Hepatocyte (in vitro differentiated cells): ENCODE results near the gene RNPC3. TPM values are rescaled to one million over a fixed set of nuclear protein-coding genes. Genes with fewer than 3 reads are reported as not detected.
A peak's percentile ranks its signal among the peaks of the same experiment; 100 is the strongest.

Source experiments
- DNase-seq: peaks from one replicate; pipeline ENCODE4 v3.0.0-alpha.2; 2016; ENCODE audit warnings: low spot score
- H2AFZ ChIP-seq: fragments of 200-600 bp; sonication (generic); 2 replicates; pipeline ENCODE4 v1.6.0; 2016; ENCODE audit warnings: antibody characterized with exemption, mild to moderate bottlenecking
- H3K27ac ChIP-seq: fragments of 200-600 bp; sonication (generic); 2 replicates; pipeline ENCODE4 v1.5.1; 2016; ENCODE audit warnings: mild to moderate bottlenecking
- H3K27me3 ChIP-seq: fragments of 200-600 bp; sonication (generic); 2 replicates; pipeline ENCODE4 v1.6.1; 2016
- H3K36me3 ChIP-seq: fragments of 200-600 bp; sonication (generic); replicated peaks from 2 replicates; pipeline ENCODE4 v1.5.1; 2016; ENCODE audit warnings: low read depth; ENCODE audit not compliant: insufficient read depth
- H3K4me1 ChIP-seq: fragments of 200-600 bp; sonication (generic); 2 replicates; pipeline ENCODE4 v1.5.1; 2016; ENCODE audit warnings: mild to moderate bottlenecking, moderate library complexity; ENCODE audit not compliant: insufficient read depth
- H3K4me2 ChIP-seq: fragments of 200-600 bp; sonication (generic); 2 replicates; pipeline ENCODE4 v1.6.0; 2016
- H3K4me3 ChIP-seq: fragments of 200-600 bp; sonication (generic); 2 replicates; pipeline ENCODE4 v1.5.1; 2016; ENCODE audit warnings: mild to moderate bottlenecking
- H3K79me2 ChIP-seq: fragments of 200-600 bp; sonication (generic); 2 replicates; pipeline ENCODE4 v1.6.0; 2017; ENCODE audit warnings: mild to moderate bottlenecking
- H3K9me2 ChIP-seq: fragments of 200-600 bp; sonication (generic); replicated peaks from 2 replicates; pipeline ENCODE4 v1.6.0; 2017; ENCODE audit warnings: mild to moderate bottlenecking; ENCODE audit not compliant: insufficient read depth
- H3K9me3 ChIP-seq: fragments of 200-600 bp; sonication (generic); 2 replicates; pipeline ENCODE4 v1.5.1; 2016; ENCODE audit warnings: low read depth, mild to moderate bottlenecking
- H4K20me1 ChIP-seq: fragments of 200-600 bp; sonication (generic); 2 replicates; pipeline ENCODE4 v1.6.0; 2016; ENCODE audit warnings: mild to moderate bottlenecking; ENCODE audit not compliant: insufficient read depth, poor library complexity, severe bottlenecking
- CTCF ChIP-seq: fragments of 200-600 bp; sonication (generic); IDR thresholded peaks from 2 replicates; pipeline ENCODE4 v1.5.1; 2016; ENCODE audit warnings: antibody characterized with exemption, mild to moderate bottlenecking; ENCODE audit not compliant: poor library complexity
- EZH2 ChIP-seq: fragments of 200-600 bp; sonication (generic); IDR thresholded peaks from 2 replicates; pipeline ENCODE4 v1.6.1; 2016; ENCODE audit warnings: antibody characterized with exemption, mild to moderate bottlenecking, borderline replicate concordance
- EZH2phosphoT487 ChIP-seq: fragments of 200-600 bp; sonication (generic); IDR thresholded peaks from one replicate; pipeline ENCODE4 v1.6.1; 2018; ENCODE audit warnings: antibody characterized with exemption, mild to moderate bottlenecking, low read depth, moderate library complexity; ENCODE audit not compliant: unreplicated experiment, severe bottlenecking
- WGBS: methylation state at CpG from one replicate; pipeline ENCODE4 v1.1.6; 2016; ENCODE audit warnings: low lambda C conversion rate; ENCODE audit errors: missing lambda C conversion rate; 5-methylcytosine and 5-hydroxymethylcytosine counted together
- polyA plus RNA-seq: library from polyadenylated mRNA; unstranded; fragments of >200 nt; fragmentation: Nextera tagmentation; extraction: Ambion mirVana; gene quantifications from 2 replicates; pipeline ENCODE4 v1.2.1, GENCODE V29; 2016
- total RNA-seq: library from RNA; depleted of rRNA; stranded (reverse); fragments of >200 nt; gene quantifications from 2 replicates; pipeline ENCODE4 v1.2.3, GENCODE V29; 2014

Gene RNPC3
- total and polyA plus RNA-seq, 2 experiments from 2014 or later: 13.4 to 16.7 TPM

GRCh38 chr1:103520822-103521221, 4.7 kb upstream of the RNPC3 start:
- Histone ChIP-seq H3K9me3 (no peaks in the 10 kb centered on the region), H3K9me2 (no peaks in the 10 kb centered on the region), H3K27ac (no peak overlapping the region), H3K4me1 (no peaks in the 10 kb centered on the region), H3K36me3 (no peaks in the 10 kb centered on the region), H2AFZ (no peak overlapping the region), H3K4me2 (no peak overlapping the region), H4K20me1 (no peaks in the 10 kb centered on the region), H3K79me2 (no peaks in the 10 kb centered on the region), H3K4me3 (no peak overlapping the region), H3K27me3 (no peaks in the 10 kb centered on the region)
- DNase-seq: no peak
- TF ChIP-seq CTCF (no peak), EZH2phosphoT487 (no peak), EZH2 (no peak)

GRCh38 chr1:103523346-103523745, 2.2 kb upstream of the RNPC3 start:
- Histone ChIP-seq H2AFZ (no peak overlapping the region), H3K79me2 (peaks cover 20% of the 10 kb centered on the region), H3K4me2 (no peak overlapping the region), H3K27ac (no peak overlapping the region), H3K27me3 (no peaks in the 10 kb centered on the region), H3K4me3 (no peak overlapping the region), H3K9me2 (no peaks in the 10 kb centered on the region), H3K4me1 (peaks cover 19% of the 10 kb centered on the region), H3K9me3 (no peaks in the 10 kb centered on the region), H3K36me3 (no peaks in the 10 kb centered on the region), H4K20me1 (peaks cover 12% of the 10 kb centered on the region)
- 96% methylated on average over 3 of the region's 3 CpGs for WGBS
- TF ChIP-seq EZH2phosphoT487 (no peak), CTCF (no peak)
- DNase-seq: no peak

GRCh38 chr1:103525114-103525606, 339 bp upstream of the RNPC3 start:
- H3K4me3 ChIP-seq: no peak overlapping the region
- peaks cover 39% of the 10 kb centered on the region for H3K79me2 ChIP-seq
- H3K4me2 ChIP-seq: peak overlapping the region; percentile 74
- H3K9me3 ChIP-seq: no peaks in the 10 kb centered on the region
- H3K27ac ChIP-seq: peak overlapping the region; percentile 50
- peaks cover 12% of the 10 kb centered on the region for H4K20me1 ChIP-seq
- WGBS: 26% methylated on average over 7 of the region's 34 CpGs
- H3K9me2 ChIP-seq: no peaks in the 10 kb centered on the region
- H3K36me3 ChIP-seq: no peaks in the 10 kb centered on the region
- DNase-seq: peak; percentile 81
- no peaks in the 10 kb centered on the region for H3K27me3 ChIP-seq
- peak overlapping the region; percentile 13 for H2AFZ ChIP-seq
- H3K4me1 ChIP-seq: peaks cover 19% of the 10 kb centered on the region
- TF ChIP-seq EZH2 (no peak), CTCF (no peak), EZH2phosphoT487 (no peak)

GRCh38 chr1:103527331-103527730, 1.8 kb downstream of the RNPC3 start:
- peaks cover 19% of the 10 kb centered on the region for H3K4me1 ChIP-seq
- no peaks in the 10 kb centered on the region for H3K27me3 ChIP-seq
- TF ChIP-seq EZH2: no peak
- no peak for TF ChIP-seq CTCF
- TF ChIP-seq EZH2phosphoT487: no peak
- H3K36me3 ChIP-seq: no peaks in the 10 kb centered on the region
- H3K4me3 ChIP-seq: peak overlapping the region; percentile 72
- H4K20me1 ChIP-seq: peaks cover 19% of the 10 kb centered on the region
- WGBS: 67% methylated on average over 2 of the region's 2 CpGs
- no peak overlapping the region for H2AFZ ChIP-seq
- DNase-seq: no peak
- H3K4me2 ChIP-seq: peak overlapping the region; percentile 80
- peaks cover 58% of the 10 kb centered on the region for H3K79me2 ChIP-seq
- H3K9me2 ChIP-seq: no peaks in the 10 kb centered on the region
- H3K27ac ChIP-seq: no peak overlapping the region
- no peaks in the 10 kb centered on the region for H3K9me3 ChIP-seq
